Stimulated activated CD8-positive, alpha-beta memory T cell treated with anti-CD3 and anti-CD28 coated beads, Interleukin-12 subunit alpha, Interleukin-12 subunit beta, amount 100 ng/mL, for 4 hours (primary cell): ENCODE results near the gene TMEM120B.
"Not testable (repeated sequence)": the region's sequence is repeated elsewhere in the genome, so short reads cannot be mapped to it uniquely, and the experiment has no call there.

Experiments
- DNase-seq: peaks from one replicate; pipeline ENCODE4 v3.0.0-alpha.2; 2020; ENCODE audit warnings: low read depth

The TMEM120B gene

GRCh38 chr12:121712461-121713256 lies at the start of gene TMEM120B:
Gene TMEM120B (plus strand): TSS chr12:121712752. CDS start chr12:121712896, 144 bp downstream.
- peak; percentile 75 for DNase-seq

- DNase-seq = no peak
Observed at GRCh38 chr12:121663610-121663929, 49.0 kb upstream of the TMEM120B start.

GRCh38 chr12:121666829-121667228 lies 45.7 kb upstream of the TMEM120B start:
- not testable (repeated sequence) for DNase-seq

- DNase-seq = peak; percentile 28
Observed at GRCh38 chr12:121668750-121669520, 43.6 kb upstream of the TMEM120B start.

GRCh38 chr12:121669521-121669900 lies 43.0 kb upstream of the TMEM120B start, which contains the start of gene MORN3:
Gene MORN3 (minus strand): TSS chr12:121669654. CDS start chr12:121669483, 171 bp downstream.
- DNase-seq = no peak

GRCh38 chr12:121673013-121673511 lies 39.5 kb upstream of the TMEM120B start:
- DNase-seq = no peak

GRCh38 chr12:121676190-121676589 lies 36.4 kb upstream of the TMEM120B start:
- DNase-seq = no peak

- DNase-seq = no peak
Observed at GRCh38 chr12:121678305-121678704, 34.2 kb upstream of the TMEM120B start.

GRCh38 chr12:121678716-121679300 lies 33.7 kb upstream of the TMEM120B start:
- DNase-seq = no peak

- DNase-seq = not testable (repeated sequence)
Observed at GRCh38 chr12:121679661-121680197, 32.8 kb upstream of the TMEM120B start.

- DNase-seq = no peak
Observed at GRCh38 chr12:121688966-121689365, 23.6 kb upstream of the TMEM120B start.

GRCh38 chr12:121689430-121689829 lies 23.1 kb upstream of the TMEM120B start:
- DNase-seq = no peak

- not testable (repeated sequence) for DNase-seq
Observed at GRCh38 chr12:121692744-121693143, 19.8 kb upstream of the TMEM120B start.

- no peak for DNase-seq
Observed at GRCh38 chr12:121693155-121693687, 19.3 kb upstream of the TMEM120B start.

- no peak for DNase-seq
Observed at GRCh38 chr12:121697093-121697698, 15.4 kb upstream of the TMEM120B start.

GRCh38 chr12:121697861-121698260 lies 14.7 kb upstream of the TMEM120B start:
- not testable (repeated sequence) for DNase-seq

GRCh38 chr12:121701667-121702277 lies 10.8 kb upstream of the TMEM120B start:
- no peak for DNase-seq

GRCh38 chr12:121702944-121703343 lies 9.6 kb upstream of the TMEM120B start:
- no peak for DNase-seq

- no peak for DNase-seq
Observed at GRCh38 chr12:121705514-121705913, 7.0 kb upstream of the TMEM120B start.

- DNase-seq = no peak
Observed at GRCh38 chr12:121708313-121709063, 4.1 kb upstream of the TMEM120B start.
